Stimulated activated CD4-positive, alpha-beta T cell treated with anti-CD3 and anti-CD28 coated beads, Interleukin-1b, Interleukin-23, amount 100 ng/mL, for 48 hours (primary cell): Measurements from ENCODE around the gene SYNGR3.

Source experiments
- DNase-seq: peaks from one replicate; pipeline ENCODE4 v3.0.0-alpha.2; 2020

Gene SYNGR3

GRCh38 chr16:1976951-1977874 lies 12.6 kb upstream of the SYNGR3 start:
- DNase-seq, result no peak

- no peak for DNase-seq
These were observed 11.9 kb upstream of the SYNGR3 start for GRCh38 chr16:1977875-1978268.

- DNase-seq, result no peak
These were observed 11.2 kb upstream of the SYNGR3 start for GRCh38 chr16:1978476-1979120.

GRCh38 chr16:1979271-1980029 lies 10.3 kb upstream of the SYNGR3 start:
- peak; percentile 40 for DNase-seq

- DNase-seq, result no peak
These were observed 9.6 kb upstream of the SYNGR3 start for GRCh38 chr16:1980030-1980769.

GRCh38 chr16:1980770-1981087 lies 9.0 kb upstream of the SYNGR3 start:
- DNase-seq, result no peak

GRCh38 chr16:1981398-1981836 lies 8.4 kb upstream of the SYNGR3 start, which contains the start of gene NOXO1:
Gene NOXO1, minus strand, starts transcription at chr16:1981469. Its CDS starts 290 bp downstream, at chr16:1981179.
- DNase-seq, result no peak

GRCh38 chr16:1982013-1982433 lies 7.7 kb upstream of the SYNGR3 start:
- DNase-seq, result no peak

GRCh38 chr16:1982991-1983543 lies 6.7 kb upstream of the SYNGR3 start:
- DNase-seq, result no peak

- DNase-seq, result peak; percentile 70
These were observed 6.0 kb upstream of the SYNGR3 start, which contains the start of gene GFER for GRCh38 chr16:1983544-1984346. Gene GFER, plus strand, starts transcription at chr16:1984193. Its CDS starts 26 bp downstream, at chr16:1984219.

- no peak for DNase-seq
These were observed 5.2 kb upstream of the SYNGR3 start for GRCh38 chr16:1984347-1985225.

- DNase-seq, result no peak
These were observed 4.2 kb upstream of the SYNGR3 start for GRCh38 chr16:1985466-1986150.

- no peak for DNase-seq
These were observed 2.6 kb upstream of the SYNGR3 start for GRCh38 chr16:1987198-1987597.

- DNase-seq, result no peak
These were observed 256 bp downstream of the SYNGR3 start for GRCh38 chr16:1990101-1990350.

- no peak for DNase-seq
These were observed 773 bp downstream of the SYNGR3 start for GRCh38 chr16:1990351-1991134.

- DNase-seq, result peak; percentile 47
These were observed 1.4 kb downstream of the SYNGR3 start for GRCh38 chr16:1991135-1991551.

GRCh38 chr16:1991588-1991947 lies 1.8 kb downstream of the SYNGR3 start:
- no peak for DNase-seq

GRCh38 chr16:1991948-1992703 lies 2.4 kb downstream of the SYNGR3 start:
- peak; percentile 98 for DNase-seq
